Right lobe of liver (tissue), 4 donors: ENCODE results near the gene SIDT2.

ENCODE experiments used
- POLR2A ChIP-seq: fragments of 450-650 bp; IDR thresholded peaks from one replicate; pipeline ENCODE4 v1.6.1; 2017; ENCODE audit warnings: antibody characterized with exemption, mild to moderate bottlenecking
- TF ChIP-seq, protein P1 (sequence below), 4 donors: fragments of 200-600 bp in 3 of 4; fragments of 450-650 bp in 1 of 4; IDR thresholded peaks; one replicate each; pipeline versions ENCODE4 v1.5.1 to v1.8.0; 2016 to 2022; ENCODE audit warnings: antibody characterized with exemption in 4 of 4, mild to moderate bottlenecking in 2 of 4
- donor health status: DM: no; HTN: no; CAD: no.
- donor health status: DM: no; HTN: no; CAD: no.
- donor health status: DM: no; HTN: yes; CAD: no.

DNA sequence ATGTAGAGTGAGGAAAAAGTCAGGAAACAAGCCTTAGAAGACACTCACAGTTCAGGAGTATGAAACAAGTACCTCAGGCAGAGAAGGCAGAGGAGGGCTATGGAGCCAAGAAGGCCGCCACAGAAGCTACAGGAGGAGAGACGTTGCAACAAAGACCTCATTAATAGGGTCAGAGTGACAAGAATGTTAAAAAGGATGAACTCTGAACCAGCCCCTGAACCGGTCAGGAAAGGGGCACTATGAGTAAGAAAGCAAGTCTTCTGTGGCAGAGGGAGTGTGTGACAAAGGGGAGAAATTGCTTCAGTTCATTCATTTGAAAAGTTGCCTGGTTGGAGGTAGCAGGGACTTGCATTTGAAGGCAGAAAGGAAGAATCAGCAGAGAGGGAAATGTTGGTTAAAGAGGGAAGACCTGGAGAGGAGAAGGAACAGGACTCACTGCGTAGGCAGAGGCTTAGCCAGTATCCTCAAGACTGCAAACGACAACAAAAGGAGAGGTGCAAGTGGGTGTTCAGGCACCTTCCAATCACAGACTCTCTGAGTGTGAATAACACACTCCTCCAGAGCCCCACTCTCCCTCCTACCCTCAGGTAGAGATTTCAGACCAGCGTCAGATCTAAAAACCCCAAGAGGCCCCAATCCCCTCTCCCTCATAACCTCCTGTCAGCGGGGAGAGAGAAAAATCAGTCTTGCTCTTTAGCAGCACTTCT, 36.0 kb downstream of the SIDT2 start:
- TF ChIP-seq, protein P1, sequence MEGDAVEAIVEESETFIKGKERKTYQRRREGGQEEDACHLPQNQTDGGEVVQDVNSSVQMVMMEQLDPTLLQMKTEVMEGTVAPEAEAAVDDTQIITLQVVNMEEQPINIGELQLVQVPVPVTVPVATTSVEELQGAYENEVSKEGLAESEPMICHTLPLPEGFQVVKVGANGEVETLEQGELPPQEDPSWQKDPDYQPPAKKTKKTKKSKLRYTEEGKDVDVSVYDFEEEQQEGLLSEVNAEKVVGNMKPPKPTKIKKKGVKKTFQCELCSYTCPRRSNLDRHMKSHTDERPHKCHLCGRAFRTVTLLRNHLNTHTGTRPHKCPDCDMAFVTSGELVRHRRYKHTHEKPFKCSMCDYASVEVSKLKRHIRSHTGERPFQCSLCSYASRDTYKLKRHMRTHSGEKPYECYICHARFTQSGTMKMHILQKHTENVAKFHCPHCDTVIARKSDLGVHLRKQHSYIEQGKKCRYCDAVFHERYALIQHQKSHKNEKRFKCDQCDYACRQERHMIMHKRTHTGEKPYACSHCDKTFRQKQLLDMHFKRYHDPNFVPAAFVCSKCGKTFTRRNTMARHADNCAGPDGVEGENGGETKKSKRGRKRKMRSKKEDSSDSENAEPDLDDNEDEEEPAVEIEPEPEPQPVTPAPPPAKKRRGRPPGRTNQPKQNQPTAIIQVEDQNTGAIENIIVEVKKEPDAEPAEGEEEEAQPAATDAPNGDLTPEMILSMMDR (IDR thresholded peaks at IDR 0.05): no peak
- TF ChIP-seq POLR2A: no peak
